Femur (tissue), 1 donor: ENCODE results near the gene ACAN.
"Not testable (repeated sequence)": the region's sequence is repeated elsewhere in the genome, so short reads cannot be mapped to it uniquely, and the experiment has no call there.

Experiments
- DNase-seq: peaks from one replicate; pipeline ENCODE4 v3.0.0-alpha.2; 2017

Gene ACAN

GRCh38 chr15:88904624-88905327 is 101.5 kb downstream of the ACAN start:
- peak; percentile 87 for DNase-seq

GRCh38 chr15:88905576-88905975 is 102.3 kb downstream of the ACAN start:
- no peak for DNase-seq

GRCh38 chr15:88906130-88906529 is 102.9 kb downstream of the ACAN start:
- no peak for DNase-seq

- DNase-seq = no peak
Measured at GRCh38 chr15:88906551-88906950, 103.3 kb downstream of the ACAN start.

- no peak for DNase-seq
Measured at GRCh38 chr15:88907111-88907510, 103.9 kb downstream of the ACAN start.

- DNase-seq = no peak
Measured at GRCh38 chr15:88908123-88908522, 104.9 kb downstream of the ACAN start.

GRCh38 chr15:88908697-88909621 is 105.7 kb downstream of the ACAN start:
- no peak for DNase-seq

- DNase-seq = no peak
Measured at GRCh38 chr15:88909956-88910831, 107.0 kb downstream of the ACAN start.

- DNase-seq = no peak
Measured at GRCh38 chr15:88911766-88912118, 108.5 kb downstream of the ACAN start.

- DNase-seq = peak; percentile 48
Measured at GRCh38 chr15:88912500-88912921, 109.3 kb downstream of the ACAN start.

GRCh38 chr15:88913017-88913849 is 110.0 kb downstream of the ACAN start, which contains the start of gene MFGE8:
MFGE8 (minus strand) TSS chr15:88913379; CDS start chr15:88913319, 60 bp downstream.
- peak; percentile 87 for DNase-seq

GRCh38 chr15:88913850-88914169 is 110.6 kb downstream of the ACAN start:
- DNase-seq = no peak

GRCh38 chr15:88915354-88915753 is 112.1 kb downstream of the ACAN start:
- DNase-seq = peak; percentile 3

GRCh38 chr15:88917760-88918159 is 114.5 kb downstream of the ACAN start:
- DNase-seq = peak; percentile 1

- DNase-seq = no peak
Measured at GRCh38 chr15:88918738-88919137, 115.5 kb downstream of the ACAN start.

GRCh38 chr15:88920186-88920891 is 117.1 kb downstream of the ACAN start:
- DNase-seq = no peak

- not testable (repeated sequence) for DNase-seq
Measured at GRCh38 chr15:88920892-88921435, 117.7 kb downstream of the ACAN start.
